GM18520 (cell line): Measurements from ENCODE around the gene FNDC3B.

Source experiments
- ATAC-seq: cut with Tn5 transposase; IDR thresholded peaks from one replicate; pipeline ENCODE4 v1.9.1; 2021; ENCODE audit not compliant: unreplicated experiment

Gene FNDC3B

DNA sequence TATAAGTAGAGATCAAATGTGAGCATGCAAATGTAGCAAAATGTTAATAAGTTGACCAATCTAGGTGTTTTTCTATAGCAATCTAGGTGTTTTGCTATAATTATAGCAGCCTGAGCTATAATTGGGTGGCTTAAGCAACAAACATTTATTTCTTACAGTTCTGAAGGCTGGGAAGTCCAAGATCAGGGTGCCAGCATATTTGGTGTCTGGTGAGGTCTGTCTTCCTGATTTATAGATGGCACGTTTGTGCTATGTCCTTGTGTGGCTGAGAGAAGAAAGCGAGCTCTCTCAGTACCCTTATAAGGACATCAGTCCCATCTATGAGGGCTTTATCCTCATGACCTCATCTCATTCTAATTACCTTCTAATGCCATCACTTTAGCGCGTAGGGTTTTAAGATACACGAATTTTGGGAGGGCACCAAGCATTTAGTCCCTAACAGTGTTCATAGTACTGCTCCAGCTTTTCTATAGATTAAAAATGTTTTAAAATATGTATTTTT is 237.8 kb downstream of the FNDC3B start:
- ATAC-seq, result no peak

GRCh38 chr3:172279191-172279640 is 239.8 kb downstream of the FNDC3B start:
- ATAC-seq, result no peak

DNA sequence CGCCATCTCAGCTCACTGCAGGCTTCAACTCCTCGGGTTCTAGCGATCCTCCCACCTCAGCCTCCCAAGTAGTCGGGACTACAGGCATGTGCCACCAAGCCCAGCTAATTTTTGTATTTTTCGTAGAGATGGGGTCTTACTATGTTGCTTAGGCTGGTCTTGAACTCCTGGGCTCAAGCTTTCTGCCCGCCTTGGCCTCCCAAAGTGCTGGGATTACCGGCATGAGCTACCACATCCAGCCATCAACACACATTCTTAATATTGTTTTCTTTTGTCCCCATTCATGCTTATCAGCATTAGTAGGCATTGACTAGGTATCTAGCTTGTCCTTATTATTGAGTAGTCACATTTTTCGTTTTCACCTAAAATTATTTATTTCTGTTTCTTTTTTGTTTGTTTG is 240.6 kb downstream of the FNDC3B start:
- no peak for ATAC-seq

DNA sequence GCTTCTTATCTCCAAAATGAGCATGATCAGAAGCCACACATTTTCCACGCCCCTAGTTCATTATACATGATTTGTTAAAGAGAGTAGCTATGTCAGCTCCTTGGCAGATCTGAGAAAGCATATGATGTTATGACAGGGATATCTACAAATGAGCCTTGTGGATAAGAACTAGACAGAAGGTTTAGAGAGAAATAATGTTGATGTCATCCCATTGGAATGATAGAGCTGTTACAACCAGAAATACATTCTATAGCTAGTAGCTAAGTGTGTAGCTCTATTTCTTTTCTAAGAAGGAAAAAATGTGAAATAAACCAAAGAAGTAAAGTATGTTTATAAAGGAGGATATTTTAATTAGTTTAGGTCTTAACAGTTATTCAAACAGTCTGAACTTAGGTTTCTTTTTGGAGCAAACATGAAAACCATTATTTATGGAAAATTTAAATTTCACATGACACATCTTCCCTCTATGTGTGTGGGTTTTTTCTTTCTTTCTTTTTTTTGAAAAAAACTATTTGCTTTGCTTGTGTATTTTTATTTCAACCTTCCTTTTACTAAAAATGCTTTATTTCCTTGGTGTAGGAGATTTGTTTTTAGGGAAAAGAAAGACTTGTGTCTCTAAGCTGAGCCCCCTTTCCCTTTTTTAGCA is 241.2 kb downstream of the FNDC3B start:
- no peak for ATAC-seq

DNA sequence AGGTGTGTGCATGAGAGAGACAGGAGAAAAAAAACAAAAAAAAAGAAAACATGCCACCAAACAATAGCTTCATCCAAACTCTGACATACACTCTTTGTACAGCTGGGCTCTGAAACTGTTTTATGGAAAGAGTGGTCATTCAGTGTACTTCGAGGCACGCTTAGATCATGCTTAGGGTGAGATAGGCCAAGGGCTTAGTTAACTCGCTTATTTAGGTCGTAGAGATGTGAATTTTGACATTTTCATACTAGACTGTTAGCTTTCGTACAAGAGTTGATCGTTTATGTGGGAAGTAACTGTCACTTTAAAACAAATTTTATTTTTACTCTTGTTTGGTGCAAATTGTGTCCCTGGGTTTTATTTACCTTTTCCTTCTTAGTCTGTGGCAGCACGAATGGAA is 242.5 kb downstream of the FNDC3B start:
- ATAC-seq, result no peak

DNA sequence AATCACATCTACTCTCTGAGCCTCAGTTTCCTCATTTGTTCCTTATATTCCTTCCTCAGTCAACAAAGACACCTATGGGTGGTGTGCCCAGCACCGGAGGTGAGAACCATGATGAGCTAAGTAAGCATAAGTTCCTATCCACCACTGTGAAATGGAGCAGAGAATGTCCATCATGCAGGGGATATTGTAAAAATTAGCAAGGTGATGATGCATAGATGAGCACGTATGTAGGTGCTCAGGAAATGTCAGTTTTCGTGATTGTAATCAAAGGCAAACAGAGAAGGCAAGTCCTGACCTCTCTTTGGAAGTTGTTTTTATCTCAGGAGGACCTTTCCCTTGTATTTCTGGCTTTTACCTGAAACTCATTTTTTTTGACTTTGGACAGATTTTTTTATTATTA is 243.5 kb downstream of the FNDC3B start:
- ATAC-seq, result no peak

GRCh38 chr3:172283841-172284357 is 244.5 kb downstream of the FNDC3B start:
- no peak for ATAC-seq

DNA sequence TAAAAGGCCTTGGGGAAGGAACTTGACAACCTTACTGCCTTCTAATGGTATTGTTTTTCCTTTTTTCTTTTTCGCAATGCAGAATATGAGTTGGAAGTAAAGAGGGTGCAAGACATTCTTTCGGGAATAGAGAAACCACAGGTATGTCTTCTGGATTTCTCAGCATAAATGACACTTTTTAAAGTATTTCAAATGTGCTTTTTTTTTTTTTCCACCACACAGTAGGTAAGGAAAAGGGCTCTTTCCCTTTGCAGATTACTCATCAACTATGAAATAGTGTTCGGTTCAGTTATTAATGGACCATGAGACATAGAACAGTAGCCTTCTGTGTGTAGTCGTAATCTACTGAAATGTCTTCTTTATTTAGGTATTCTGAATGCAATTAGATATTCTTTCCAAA is 246.5 kb downstream of the FNDC3B start:
- no peak for ATAC-seq

DNA sequence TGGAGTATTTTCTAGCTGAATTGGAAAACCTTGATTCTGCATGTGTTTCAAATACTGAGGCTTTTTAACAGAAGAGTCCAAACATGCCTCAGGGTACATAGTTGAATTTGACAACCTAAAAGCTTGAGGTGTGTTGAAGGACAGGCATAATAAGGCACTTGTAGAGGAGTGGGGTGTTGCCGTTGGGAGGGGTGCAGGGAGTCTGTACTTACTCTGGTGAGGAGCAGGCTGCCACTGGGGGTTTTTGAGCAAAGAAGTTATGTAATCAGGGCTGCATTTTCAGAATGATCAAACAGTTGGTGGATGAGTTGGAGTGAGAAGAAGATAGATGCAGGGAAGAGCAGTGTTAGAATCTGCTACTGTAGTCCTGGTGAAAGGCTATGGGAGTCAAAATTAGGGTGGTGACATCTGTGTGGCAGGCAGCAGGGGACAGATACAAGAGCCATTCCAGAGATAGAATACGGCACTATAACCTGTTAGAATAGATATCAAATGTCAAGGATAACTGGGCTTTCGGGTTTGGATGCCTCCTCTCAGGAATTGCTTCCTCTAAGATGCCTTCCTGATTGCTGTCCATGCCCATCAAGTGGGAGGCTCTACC is 247.3 kb downstream of the FNDC3B start:
- ATAC-seq, result no peak

DNA sequence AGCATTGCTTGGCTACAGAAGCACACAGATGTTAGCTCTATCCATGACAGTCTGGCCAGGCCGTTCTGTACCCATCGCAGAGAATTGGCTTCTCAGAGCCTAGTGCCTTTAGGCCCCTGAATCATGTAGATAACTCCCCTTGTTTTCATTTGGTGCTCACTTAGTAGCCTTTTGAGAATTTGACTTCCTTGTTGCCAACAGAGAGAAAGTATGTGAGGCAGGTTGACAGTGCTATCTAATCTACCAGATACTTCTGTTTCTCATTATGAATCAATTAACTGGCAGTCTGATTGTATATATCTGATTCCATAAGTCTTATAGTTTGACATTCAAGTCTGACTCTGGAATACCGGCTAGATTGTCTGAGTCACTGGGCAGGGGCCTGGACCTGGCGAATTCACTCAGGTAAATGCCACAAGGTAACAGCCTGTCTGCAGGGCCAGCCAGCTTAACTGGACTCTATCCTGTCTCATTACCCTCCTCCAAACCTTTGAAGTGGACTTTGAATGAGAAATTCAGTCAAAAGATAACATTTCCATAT is 248.6 kb downstream of the FNDC3B start:
- no peak for ATAC-seq

DNA sequence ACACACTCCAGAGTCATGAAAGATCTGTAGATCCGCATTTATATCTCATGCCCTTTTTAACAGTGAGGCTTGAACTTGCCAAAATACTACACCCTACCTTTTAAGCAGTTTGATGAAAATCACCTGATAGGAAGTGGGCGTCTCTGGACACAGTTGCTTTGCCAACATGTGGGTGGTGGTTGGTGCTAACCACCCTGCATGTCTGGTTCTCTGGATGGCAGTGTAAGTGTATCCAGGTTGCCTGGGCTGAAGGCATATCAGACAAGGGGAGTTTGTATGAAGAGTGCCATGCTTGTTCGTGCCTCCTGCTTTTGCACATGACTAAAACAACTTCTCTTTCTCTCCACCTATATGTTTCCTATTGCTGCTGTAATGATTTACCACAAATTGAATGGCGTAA is 249.3 kb downstream of the FNDC3B start:
- no peak for ATAC-seq

GRCh38 chr3:172289583-172289982 is 250.2 kb downstream of the FNDC3B start:
- no peak for ATAC-seq

- no peak for ATAC-seq
Observed at GRCh38 chr3:172290457-172290856, 251.1 kb downstream of the FNDC3B start.

DNA sequence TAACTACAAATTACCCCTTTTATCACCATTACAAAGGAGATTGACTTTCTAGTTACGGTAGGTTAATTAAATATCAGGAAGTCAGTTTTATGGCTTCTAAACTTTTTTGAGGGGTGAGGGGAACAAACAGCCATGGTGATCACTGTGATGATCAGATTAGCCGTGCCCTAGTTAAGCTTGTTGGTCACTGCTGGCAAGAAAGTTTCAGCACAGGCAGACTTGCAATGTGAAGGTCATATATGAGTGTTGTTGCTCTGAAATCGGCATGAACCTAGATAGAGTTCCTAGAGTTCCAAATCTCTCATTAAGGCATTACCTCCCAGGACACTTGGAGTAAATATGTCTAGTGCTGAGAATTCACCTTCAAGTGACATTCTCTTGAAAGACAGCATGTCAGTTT is 252.3 kb downstream of the FNDC3B start:
- no peak for ATAC-seq

DNA sequence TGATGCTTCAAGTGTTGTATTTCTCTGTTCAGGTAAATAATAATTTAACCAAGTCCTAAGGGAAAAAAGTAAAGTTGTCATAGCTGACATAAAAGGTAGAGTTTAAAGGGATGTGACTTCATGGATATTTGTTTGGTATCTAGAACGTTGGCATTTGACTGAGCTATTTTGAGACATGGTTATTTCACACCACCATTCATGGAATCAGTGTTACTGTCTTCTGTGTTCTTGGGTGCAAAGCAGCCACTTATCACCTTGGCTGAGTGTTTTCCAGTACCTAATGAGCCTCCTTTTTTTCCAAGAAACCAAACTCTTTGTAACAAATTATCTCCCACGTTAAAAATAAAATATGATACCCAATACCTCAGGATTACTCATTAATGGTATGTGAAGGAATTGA is 253.0 kb downstream of the FNDC3B start:
- no peak for ATAC-seq

GRCh38 chr3:172293093-172293492 is 253.7 kb downstream of the FNDC3B start:
- ATAC-seq, result no peak

- no peak for ATAC-seq
Observed at GRCh38 chr3:172294223-172294806, 254.9 kb downstream of the FNDC3B start.

DNA sequence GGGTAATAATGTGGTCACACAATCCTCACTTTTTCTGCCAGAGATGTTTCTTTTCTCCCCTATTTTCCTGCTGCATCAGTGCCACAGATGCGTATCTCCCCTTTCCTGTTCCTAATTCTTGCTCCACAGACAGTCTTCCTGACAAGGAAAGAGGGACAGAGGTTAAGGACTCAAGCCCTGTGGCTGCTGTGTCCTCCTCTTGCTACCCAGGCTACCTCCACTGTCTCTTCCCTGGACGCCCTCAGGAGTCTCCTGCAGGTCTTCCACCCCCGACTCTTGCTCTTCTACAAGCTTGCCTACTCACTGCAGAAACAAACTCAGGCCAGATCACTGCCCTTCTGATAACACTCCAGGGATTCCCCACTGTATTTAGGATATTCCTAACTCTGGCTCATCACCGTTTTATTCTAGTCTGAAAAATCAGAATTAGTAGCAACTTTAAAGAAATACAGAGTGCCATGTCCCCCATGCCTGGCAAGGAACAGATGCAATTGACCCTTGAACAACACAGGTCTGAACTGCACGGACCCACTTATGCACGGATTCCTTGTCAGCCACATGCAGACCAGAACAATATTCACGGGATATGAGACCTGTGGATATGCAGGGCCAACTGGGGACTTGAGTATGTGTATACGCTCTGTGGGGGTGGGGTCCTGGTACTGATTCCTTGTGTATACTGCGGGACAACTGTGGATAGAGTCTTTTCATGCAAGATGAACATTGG is 257.0 kb downstream of the FNDC3B start:
- no peak for ATAC-seq

DNA sequence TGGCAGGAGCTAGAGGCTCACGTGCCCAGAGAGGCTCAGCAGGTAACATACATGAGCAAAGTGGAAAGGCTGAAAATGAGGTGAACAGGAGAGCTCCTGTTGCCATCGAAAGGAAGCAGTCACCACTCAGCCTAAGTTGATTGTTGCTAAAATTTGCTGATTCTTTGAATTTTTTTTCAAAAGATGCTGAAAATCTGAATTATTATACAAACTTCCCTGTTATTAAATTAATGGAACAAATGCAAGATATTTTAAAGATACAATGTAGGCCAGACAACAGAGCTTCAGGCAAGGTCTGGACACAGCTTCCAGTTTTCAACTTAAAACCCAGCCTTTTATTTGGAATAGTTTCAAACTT is 257.6 kb downstream of the FNDC3B start:
- ATAC-seq, result no peak

GRCh38 chr3:172298247-172298646 is 258.9 kb downstream of the FNDC3B start:
- ATAC-seq, result no peak

DNA sequence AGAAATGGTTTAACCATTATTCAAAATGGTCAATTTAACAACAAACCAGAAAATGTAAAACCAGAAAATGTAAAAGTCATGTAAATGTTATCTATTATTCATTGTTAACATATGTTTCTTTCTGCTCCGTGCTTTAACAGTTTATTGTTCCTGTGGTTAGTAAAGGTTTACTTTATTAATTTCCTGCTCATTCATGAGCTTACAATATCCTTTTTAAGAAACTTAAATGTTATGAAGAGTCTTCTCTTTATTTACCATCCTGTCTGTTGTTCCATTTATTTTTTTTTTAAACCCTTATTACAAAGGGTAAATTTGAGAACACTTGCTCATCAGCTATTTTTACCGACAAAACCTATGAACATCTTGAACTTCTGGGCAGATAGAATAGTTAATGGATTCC is 260.8 kb downstream of the FNDC3B start:
- no peak for ATAC-seq
